Colonic mucosa (tissue), 4 donors: ENCODE data around the gene TBC1D20. TPM values are rescaled to one million over a fixed set of nuclear protein-coding genes. Genes with fewer than 3 reads are reported as not detected.
A peak's percentile ranks its signal among the peaks of the same experiment; 100 is the strongest.
"Not testable (repeated sequence)": the region's sequence is repeated elsewhere in the genome, so short reads cannot be mapped to it uniquely, and the experiment has no call there.

Source experiments
- DNase-seq: peaks from one replicate; pipeline ENCODE4 v3.0.0-alpha.2; 2020
- H3K27ac ChIP-seq: fragments of 200-600 bp; one replicate; pipeline ENCODE4 v1.8.0; 2021
- H3K27me3 ChIP-seq: fragments of 200-600 bp; one replicate; pipeline ENCODE4 v1.8.0; 2021
- H3K36me3 ChIP-seq: fragments of 200-600 bp; one replicate; pipeline ENCODE4 v1.8.0; 2021
- H3K4me1 ChIP-seq: fragments of 200-600 bp; one replicate; pipeline ENCODE4 v1.8.0; 2021; ENCODE audit warnings: mild to moderate bottlenecking
- H3K4me3 ChIP-seq: fragments of 200-600 bp; one replicate; pipeline ENCODE4 v1.8.0; 2021
- H3K9ac ChIP-seq, 2 donors: one replicate each; pipeline ENCODE4 v1.7.0; 2013; ENCODE audit warnings: control low read depth in 2 of 2, low read depth in 2 of 2, low read length in 2 of 2
- H3K9me3 ChIP-seq: fragments of 200-600 bp; one replicate; pipeline ENCODE4 v1.8.0; 2021
- CTCF ChIP-seq: fragments of 200-600 bp; IDR thresholded peaks from one replicate; pipeline ENCODE4 v1.8.0; 2022; ENCODE audit warnings: antibody characterized with exemption, mild to moderate bottlenecking
- intact Hi-C: fragments of 100-400 bp; cut with DNase I; formaldehyde crosslinking; loops from one replicate; pipeline ENCODE4 v1.14.1; 2022
- total RNA-seq, 2 donors: library from RNA; stranded (reverse); fragmentation: NEBNext Ultra II Directional in 1 of 2; extraction: Animal tissue kit (Norgen Biotek cat#: 25700) in 1 of 2; gene quantifications; one replicate each; pipeline ENCODE4 v1.2.1, GENCODE V29; 2021
- donor health status: healthy.
- donor health status: DM: no; HTN: no; CAD: no.
- donor health status: DM: no; HTN: no; CAD: no.

The TBC1D20 gene
- total RNA-seq, 2 donors from 2014 or later = 25.4 to 31.9 TPM

- peak overlapping the region in 1 of 2 donors; percentile 6 for H3K9ac ChIP-seq
- no peaks in the 10 kb centered on the region for H3K9me3 ChIP-seq
- H3K27ac ChIP-seq = no peak overlapping the region
- TF ChIP-seq CTCF = no peak
- H3K27me3 ChIP-seq = no peaks in the 10 kb centered on the region
- no peak for DNase-seq
- intact Hi-C loops = no loop called here
- no peak overlapping the region for H3K4me3 ChIP-seq
- H3K4me1 ChIP-seq = peaks cover 7% of the 10 kb centered on the region
- no peaks in the 10 kb centered on the region for H3K36me3 ChIP-seq
Measured at GRCh38 chr20:460180-460579, 2.2 kb downstream of the TBC1D20 start.

- no peaks in the 10 kb centered on the region for H3K27me3 ChIP-seq
- no peak for TF ChIP-seq CTCF
- no peak overlapping the region for H3K4me3 ChIP-seq
- no peak overlapping the region for H3K27ac ChIP-seq
- peak overlapping the region in 1 of 2 donors; percentile 26 for H3K9ac ChIP-seq
- H3K36me3 ChIP-seq = no peaks in the 10 kb centered on the region
- intact Hi-C loops = no loop called here
- H3K4me1 ChIP-seq = peaks cover 7% of the 10 kb centered on the region
- DNase-seq = no peak
- no peaks in the 10 kb centered on the region for H3K9me3 ChIP-seq
Measured at GRCh38 chr20:458776-459175, 3.6 kb downstream of the TBC1D20 start.

GRCh38 chr20:454951-455350, 7.4 kb downstream of the TBC1D20 start:
- no peak for TF ChIP-seq CTCF
- Histone ChIP-seq H3K27ac (no peak overlapping the region), H3K36me3 (no peaks in the 10 kb centered on the region), H3K27me3 (no peaks in the 10 kb centered on the region), H3K9ac (no peak overlapping the region), H3K9me3 (no peaks in the 10 kb centered on the region), H3K4me1 (no peaks in the 10 kb centered on the region), H3K4me3 (no peak overlapping the region)
- DNase-seq = no peak
- intact Hi-C loops = no loop called here

- H3K27ac ChIP-seq, H3K36me3 ChIP-seq, H3K9me3 ChIP-seq, DNase-seq, H3K4me3 ChIP-seq, intact Hi-C loops, H3K9ac ChIP-seq, H3K27me3 ChIP-seq, H3K4me1 ChIP-seq: not testable (repeated sequence)
Measured at GRCh38 chr20:452021-452420, 10.3 kb downstream of the TBC1D20 start.

- intact Hi-C loops = no loop called here
- no peak for DNase-seq
- H3K27me3 ChIP-seq = no peaks in the 10 kb centered on the region
- no peaks in the 10 kb centered on the region for H3K4me1 ChIP-seq
- H3K9ac ChIP-seq = no peak overlapping the region
- H3K9me3 ChIP-seq = no peaks in the 10 kb centered on the region
- H3K36me3 ChIP-seq = no peaks in the 10 kb centered on the region
- no peak overlapping the region for H3K4me3 ChIP-seq
- no peak for TF ChIP-seq CTCF
- H3K27ac ChIP-seq = no peak overlapping the region
Measured at GRCh38 chr20:445514-446336, 16.6 kb downstream of the TBC1D20 start.

- no peak overlapping the region for H3K27ac ChIP-seq
- no peaks in the 10 kb centered on the region for H3K36me3 ChIP-seq
- no peak overlapping the region for H3K4me3 ChIP-seq
- H3K9ac ChIP-seq = no peak overlapping the region
- no peaks in the 10 kb centered on the region for H3K27me3 ChIP-seq
- H3K9me3 ChIP-seq = no peaks in the 10 kb centered on the region
- DNase-seq = no peak
- TF ChIP-seq CTCF = no peak
- H3K4me1 ChIP-seq = no peaks in the 10 kb centered on the region
- intact Hi-C loops = no loop called here
Measured at GRCh38 chr20:444862-445426, 17.4 kb downstream of the TBC1D20 start.
